Measurements from ENCODE around the gene ARID5A.

DNA sequence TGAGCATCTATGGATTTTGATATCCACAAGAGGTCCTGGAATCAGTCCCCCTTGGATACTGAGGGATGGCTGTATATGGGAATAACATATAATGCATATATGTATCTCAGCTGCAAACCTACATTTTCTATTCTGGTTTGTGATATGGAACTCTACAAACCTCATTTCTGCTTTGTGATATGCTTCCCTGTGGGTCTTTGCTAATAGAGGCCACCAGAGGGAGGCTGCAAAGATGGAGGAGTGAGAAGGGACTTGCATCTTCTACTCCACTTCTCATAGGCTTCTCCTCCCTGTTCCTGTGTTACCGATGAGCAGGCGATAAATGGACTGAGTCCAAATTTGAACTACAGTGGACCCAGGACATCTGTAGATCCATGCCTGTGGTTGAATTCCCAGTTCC, 37.8 kb downstream of the ARID5A start:
- TF ChIP-seq SIN3A (IDR thresholded peaks at IDR 0.05; ENCODE audit: low read depth, low read length) (no peak), CBFB (IDR thresholded peaks at IDR 0.05; ENCODE audit: low read depth) (no peak)
- TF ChIP-seq, protein P1, sequence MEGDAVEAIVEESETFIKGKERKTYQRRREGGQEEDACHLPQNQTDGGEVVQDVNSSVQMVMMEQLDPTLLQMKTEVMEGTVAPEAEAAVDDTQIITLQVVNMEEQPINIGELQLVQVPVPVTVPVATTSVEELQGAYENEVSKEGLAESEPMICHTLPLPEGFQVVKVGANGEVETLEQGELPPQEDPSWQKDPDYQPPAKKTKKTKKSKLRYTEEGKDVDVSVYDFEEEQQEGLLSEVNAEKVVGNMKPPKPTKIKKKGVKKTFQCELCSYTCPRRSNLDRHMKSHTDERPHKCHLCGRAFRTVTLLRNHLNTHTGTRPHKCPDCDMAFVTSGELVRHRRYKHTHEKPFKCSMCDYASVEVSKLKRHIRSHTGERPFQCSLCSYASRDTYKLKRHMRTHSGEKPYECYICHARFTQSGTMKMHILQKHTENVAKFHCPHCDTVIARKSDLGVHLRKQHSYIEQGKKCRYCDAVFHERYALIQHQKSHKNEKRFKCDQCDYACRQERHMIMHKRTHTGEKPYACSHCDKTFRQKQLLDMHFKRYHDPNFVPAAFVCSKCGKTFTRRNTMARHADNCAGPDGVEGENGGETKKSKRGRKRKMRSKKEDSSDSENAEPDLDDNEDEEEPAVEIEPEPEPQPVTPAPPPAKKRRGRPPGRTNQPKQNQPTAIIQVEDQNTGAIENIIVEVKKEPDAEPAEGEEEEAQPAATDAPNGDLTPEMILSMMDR (IDR thresholded peaks at IDR 0.05 in 2 of 3, conservative IDR thresholded peaks at IDR 0.05 in 1 of 3; ENCODE audit: control insufficient read depth in 2 of 3, extremely low read depth in 1 of 3, insufficient read depth in 1 of 3, low read depth in 3 of 3, low read length in 3 of 3): 0 out of 6 replicates have a peak, but pooled peaks of 1 of the 3 experiments have one; percentile 13

Data from GM12878 (cell line).